GM21526 (cell line): ENCODE measurements around the gene RIMBP2.
"Not testable (repeated sequence)": the region's sequence is repeated elsewhere in the genome, so short reads cannot be mapped to it uniquely, and the experiment has no call there.

Experiments
- ATAC-seq: cut with Tn5 transposase; IDR thresholded peaks from one replicate; pipeline ENCODE4 v1.9.1; 2021; ENCODE audit warnings: moderate library complexity; ENCODE audit not compliant: unreplicated experiment, low FRiP score

The RIMBP2 gene

DNA sequence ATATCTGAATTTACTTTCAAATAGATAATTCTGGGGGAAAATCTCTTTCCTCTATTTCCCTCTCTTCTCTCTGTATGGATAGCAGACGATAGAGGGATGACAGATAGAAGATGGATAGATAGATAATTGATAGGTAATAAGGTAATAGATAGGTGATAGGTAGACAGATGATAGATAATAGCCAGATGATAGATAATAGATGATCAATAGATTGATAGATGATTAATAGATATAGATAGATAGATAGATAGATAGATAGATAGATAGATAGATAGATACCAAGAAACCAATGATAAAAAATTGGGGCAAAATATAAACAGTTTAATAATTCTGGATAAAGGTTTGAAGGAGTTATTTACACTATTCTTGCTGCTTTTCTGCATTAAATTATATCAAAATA lies 26.6 kb upstream of the RIMBP2 start:
- no peak for ATAC-seq

- ATAC-seq, result no peak
These were observed 26.0 kb upstream of the RIMBP2 start for GRCh38 chr12:130742112-130742511.

DNA sequence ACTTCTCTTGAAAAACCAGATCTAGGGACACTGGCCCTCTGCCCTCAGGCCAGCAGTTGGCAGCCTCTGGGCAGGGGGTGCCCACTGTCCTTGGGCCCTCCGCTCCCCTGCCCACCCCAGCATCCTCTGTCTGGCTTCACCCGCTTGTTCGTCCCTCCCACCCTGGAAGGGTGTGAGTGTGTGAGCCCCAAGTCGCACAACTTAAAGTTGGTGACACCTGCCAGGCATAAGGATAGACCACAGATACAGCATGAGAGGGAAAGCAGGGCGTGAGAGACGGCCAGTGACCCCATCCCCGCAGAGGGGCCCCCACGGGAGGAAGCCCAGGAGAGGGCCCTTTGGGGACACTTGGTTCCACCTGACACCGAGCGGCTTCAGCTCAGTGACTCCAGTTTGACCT lies 23.5 kb upstream of the RIMBP2 start:
- no peak for ATAC-seq

DNA sequence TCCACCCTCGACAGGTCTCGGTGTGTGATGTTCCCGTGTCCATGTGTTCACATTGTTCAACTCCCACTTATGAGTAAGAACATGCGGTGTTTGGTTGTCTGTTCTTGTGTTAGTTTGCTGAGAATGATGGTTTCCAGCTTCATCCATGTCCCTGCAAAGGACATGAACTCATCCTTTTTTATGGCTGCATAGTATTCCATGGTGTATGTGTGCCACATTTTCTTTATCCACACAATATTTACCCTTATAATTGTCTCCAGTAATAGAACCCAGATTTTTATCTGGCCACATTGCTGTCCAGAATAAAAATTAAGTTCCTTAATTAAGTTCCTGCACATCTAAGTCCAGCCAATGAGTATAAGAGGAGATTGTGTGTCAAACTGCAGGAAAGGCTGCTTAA lies 22.3 kb upstream of the RIMBP2 start:
- not testable (repeated sequence) for ATAC-seq

DNA sequence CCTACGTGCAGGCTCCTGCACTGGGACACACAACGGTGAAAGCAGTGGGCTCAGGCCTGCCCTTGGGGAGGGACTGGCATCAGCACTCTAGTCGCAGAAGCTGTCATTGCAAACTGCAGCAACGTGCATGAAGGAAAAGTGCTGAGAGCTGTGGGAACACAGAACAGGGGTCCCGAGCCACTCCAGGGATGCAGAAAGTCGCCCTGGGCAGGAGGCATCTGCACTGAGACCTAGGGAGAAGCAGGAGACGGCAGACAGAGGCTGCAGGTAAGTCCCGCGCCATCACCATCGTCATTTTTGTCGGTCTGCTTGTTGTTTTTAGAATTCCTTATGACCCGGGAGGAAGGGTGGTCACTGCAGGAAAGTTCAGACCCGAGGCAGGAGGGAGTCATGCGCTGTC lies 21.6 kb upstream of the RIMBP2 start:
- no peak for ATAC-seq

- ATAC-seq, result no peak
These were observed 13.2 kb upstream of the RIMBP2 start for GRCh38 chr12:130729344-130729743.

DNA sequence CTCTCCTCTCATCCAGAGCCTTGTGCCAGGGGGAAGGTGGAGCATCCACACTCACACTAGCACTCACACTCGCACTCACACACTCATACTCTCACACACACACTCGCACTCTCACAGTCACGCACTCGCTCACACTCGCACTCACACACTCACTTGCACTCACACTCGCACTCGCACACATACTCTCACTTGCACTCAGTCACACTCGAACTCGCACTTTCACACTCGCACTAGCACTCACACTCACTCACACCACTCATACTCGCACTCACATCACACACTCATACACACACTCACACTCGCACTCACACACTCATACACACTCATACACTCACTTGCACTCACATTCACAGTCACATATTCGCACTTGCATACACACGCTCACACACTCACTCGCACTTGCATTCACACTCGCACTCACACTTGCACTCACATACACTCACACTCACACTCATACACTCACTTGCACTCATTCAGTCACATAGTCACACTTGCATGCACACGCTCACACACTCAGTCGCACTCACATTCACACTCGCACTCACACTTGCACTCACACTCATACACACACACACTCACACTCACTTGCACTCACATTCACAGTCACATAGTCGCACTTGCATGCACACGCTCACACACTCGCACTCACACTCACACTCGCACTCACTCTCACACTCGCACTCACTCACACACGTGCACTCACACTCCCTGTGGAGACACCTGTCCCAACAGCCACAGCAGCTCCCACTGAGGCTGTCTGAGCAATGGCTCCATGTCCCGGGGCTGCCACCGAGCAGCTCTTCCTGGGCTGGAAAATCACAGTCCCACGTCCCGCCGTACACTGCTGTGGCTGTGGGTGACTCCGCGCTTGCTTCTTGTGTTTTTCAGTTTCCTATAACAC lies 12.3 kb upstream of the RIMBP2 start:
- ATAC-seq, result no peak

DNA sequence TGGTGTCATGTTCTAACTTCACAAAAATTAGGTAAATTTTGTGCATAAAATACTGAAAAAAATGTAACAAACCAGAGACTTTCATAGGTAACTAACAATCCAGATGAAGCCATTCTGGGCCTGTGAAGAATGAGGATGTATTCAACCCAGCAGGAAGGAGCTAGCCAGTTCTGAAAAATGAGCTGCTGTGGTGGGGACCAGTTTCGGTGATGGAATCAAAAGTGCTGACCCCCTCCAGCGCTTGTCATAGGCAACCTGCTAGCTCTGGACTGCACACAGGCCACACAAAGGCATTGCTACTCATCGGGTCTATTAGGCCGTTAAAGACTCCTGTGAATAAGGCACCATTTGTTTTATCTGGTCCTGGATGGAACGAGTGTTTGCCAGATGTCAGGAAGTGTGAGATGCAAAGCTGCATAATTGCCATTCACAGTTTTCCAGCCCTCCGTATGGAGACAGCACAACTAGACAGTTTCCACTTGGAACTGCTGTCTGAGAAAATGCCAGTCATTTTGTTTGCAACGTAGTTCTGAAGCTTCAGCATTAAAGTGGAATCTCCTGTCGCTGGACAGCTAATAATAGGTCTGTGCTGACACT lies 3.3 kb upstream of the RIMBP2 start:
- no peak for ATAC-seq

- no peak for ATAC-seq
These were observed 1.7 kb upstream of the RIMBP2 start for GRCh38 chr12:130717752-130718151.

DNA sequence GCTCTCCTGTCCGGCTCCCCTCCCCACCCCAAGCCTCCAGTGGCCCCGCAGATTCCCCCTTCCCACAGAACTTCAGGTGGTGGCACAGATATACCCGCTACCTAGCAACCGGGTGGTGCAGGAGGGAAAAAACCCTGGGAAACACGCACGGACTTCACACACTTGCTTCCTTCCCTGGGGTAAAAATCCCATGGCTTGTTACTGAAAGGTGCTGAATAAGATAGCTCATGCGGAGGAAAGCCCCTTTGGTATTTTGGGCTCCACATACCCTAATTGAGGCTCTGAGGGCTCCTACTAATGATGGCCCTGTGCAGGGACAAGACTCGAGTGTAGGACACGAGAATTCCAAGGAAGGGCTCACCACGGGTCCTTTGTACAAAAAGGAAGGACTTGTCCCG lies 869 bp upstream of the RIMBP2 start:
- no peak for ATAC-seq

DNA sequence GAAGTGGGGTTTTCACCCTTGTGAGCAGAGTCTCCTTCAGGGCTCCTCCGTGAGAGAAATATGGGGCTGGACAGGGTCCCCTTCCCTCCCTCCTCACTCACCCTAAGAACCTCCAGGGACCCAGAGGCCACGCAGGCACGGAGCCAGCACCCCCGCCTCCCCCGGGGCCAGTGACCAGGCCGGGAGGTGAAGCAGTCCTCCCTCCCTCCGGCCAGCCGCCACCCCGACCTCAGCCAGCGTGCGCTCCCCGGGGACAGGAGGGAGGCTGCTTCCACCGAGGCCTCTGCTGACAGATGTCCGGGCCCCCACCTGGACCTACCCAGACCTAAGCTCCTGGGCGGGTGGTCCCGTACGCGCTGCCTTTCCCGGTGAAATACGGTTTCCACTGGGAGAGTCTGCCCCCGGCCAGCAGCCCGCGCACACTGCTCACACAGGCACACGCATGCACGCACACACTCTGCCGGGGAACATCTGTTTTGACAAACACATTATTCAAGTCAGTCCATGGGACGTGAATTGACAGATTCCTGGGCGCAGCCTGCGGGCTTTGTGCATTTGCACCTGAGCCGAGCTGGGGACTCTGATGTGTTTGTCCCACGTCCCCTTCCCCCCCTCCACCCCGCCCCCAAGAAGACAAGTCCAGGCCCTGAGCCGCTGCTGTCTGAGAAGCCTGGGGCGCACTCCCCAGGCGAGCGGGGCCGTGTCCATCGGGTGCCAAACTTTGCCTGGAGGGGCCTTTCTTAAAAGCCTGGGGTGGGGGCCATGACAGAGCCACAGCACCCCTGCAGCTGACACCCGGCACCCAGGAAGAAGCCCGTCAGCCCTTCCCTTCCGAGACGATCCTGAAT lies 725 bp downstream of the RIMBP2 start:
- no peak for ATAC-seq

- ATAC-seq, result no peak
These were observed 1.4 kb downstream of the RIMBP2 start for GRCh38 chr12:130714591-130715149.

- no peak for ATAC-seq
These were observed 2.0 kb downstream of the RIMBP2 start for GRCh38 chr12:130714091-130714590.

- no peak for ATAC-seq
These were observed 2.5 kb downstream of the RIMBP2 start for GRCh38 chr12:130713581-130713991.

- no peak for ATAC-seq
These were observed 3.6 kb downstream of the RIMBP2 start for GRCh38 chr12:130712346-130713065.

DNA sequence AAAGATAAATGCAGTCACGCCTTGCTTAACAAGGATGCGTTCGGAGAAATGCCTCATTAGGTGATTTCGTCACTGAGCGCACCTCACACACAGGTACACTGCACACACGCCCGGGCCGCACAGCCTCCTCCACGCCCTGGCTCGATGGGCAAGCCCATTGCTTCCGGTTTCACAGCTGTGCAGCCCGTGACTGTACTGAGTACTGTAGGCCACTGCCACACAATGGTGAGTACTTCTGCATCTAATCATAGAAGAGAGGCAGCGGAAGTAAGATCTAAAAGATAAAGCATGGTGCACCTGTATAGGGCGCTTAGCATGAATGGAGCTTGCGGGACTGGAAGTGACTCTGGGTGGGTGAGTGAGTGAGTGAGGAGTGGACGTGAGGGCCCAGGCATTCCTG lies 4.3 kb downstream of the RIMBP2 start:
- no peak for ATAC-seq

- no peak for ATAC-seq
These were observed 5.4 kb downstream of the RIMBP2 start for GRCh38 chr12:130710733-130711080.

- no peak for ATAC-seq
These were observed 5.9 kb downstream of the RIMBP2 start for GRCh38 chr12:130709971-130710732.

DNA sequence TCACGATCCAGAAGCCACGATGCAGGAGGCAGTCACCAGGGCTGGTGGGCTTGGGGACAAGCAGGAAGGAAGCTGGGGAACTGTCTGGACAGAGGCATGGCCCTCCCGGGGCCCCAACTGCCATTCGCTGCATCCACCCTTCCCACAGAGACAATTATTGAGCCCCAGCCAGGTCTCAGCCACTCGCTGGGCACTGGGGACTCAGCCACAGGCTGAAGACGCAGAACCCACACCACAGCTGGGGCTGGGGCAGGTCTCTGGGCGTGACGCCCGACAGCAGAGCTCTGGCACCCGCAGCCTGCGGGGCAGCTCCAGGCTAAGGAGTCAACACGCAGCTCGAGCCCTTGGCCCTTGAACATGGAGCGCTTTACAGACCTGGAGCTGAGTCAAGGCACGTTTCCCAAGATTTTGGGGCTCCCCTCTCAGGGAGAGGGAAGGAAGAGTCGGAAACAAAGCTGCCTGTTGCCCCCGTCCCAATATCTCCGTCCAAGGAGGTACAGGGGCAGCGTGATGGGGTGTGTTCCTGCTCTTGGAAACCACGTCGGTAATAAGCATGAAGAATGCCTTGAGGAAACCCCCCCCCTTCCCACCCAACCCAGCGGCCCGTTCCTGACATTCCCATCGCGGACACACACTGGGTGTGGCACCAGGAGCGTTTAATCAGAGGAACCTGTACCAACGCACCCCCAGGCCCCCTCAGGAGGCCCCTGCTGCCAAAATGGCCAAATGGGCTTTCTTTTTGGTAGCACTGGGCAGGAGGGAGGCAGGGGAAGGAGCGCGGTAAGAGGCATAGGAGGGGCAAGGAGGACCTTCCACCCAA lies 6.7 kb downstream of the RIMBP2 start:
- no peak for ATAC-seq
